Uterus (tissue), 2 donors: Measurements from ENCODE around the gene JARID2.

ENCODE experiments used
- POLR2A ChIP-seq, 2 donors: fragments of 450-650 bp; IDR thresholded peaks; one replicate each; pipeline ENCODE4 v1.6.1; 2016; ENCODE audit warnings: antibody characterized with exemption in 2 of 2, mild to moderate bottlenecking in 1 of 2, moderate library complexity in 1 of 2
- TF ChIP-seq, protein P1 (sequence below), 4 experiments: fragments of 200-600 bp in 2 of 4; fragments of 450-650 bp in 2 of 4; sonication (generic) in 2 of 4; IDR thresholded peaks; one replicate each; pipeline ENCODE4 v1.5.1; 2016 to 2019; ENCODE audit warnings: antibody characterized with exemption in 4 of 4, mild to moderate bottlenecking in 2 of 4, moderate library complexity in 1 of 4

- TF ChIP-seq, protein P1, sequence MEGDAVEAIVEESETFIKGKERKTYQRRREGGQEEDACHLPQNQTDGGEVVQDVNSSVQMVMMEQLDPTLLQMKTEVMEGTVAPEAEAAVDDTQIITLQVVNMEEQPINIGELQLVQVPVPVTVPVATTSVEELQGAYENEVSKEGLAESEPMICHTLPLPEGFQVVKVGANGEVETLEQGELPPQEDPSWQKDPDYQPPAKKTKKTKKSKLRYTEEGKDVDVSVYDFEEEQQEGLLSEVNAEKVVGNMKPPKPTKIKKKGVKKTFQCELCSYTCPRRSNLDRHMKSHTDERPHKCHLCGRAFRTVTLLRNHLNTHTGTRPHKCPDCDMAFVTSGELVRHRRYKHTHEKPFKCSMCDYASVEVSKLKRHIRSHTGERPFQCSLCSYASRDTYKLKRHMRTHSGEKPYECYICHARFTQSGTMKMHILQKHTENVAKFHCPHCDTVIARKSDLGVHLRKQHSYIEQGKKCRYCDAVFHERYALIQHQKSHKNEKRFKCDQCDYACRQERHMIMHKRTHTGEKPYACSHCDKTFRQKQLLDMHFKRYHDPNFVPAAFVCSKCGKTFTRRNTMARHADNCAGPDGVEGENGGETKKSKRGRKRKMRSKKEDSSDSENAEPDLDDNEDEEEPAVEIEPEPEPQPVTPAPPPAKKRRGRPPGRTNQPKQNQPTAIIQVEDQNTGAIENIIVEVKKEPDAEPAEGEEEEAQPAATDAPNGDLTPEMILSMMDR (IDR thresholded peaks at IDR 0.05): no peak
- TF ChIP-seq POLR2A (IDR thresholded peaks at IDR 0.05): no peak
Measured at GRCh38 chr6:15393605-15394004, 147.7 kb downstream of the JARID2 start.
